Measurements from ENCODE around the gene RABIF. TPM values are rescaled to one million over a fixed set of nuclear protein-coding genes. Genes with fewer than 3 reads are reported as not detected.
"Not testable (repeated sequence)": the region's sequence is repeated elsewhere in the genome, so short reads cannot be mapped to it uniquely, and the experiment has no call there.

The RABIF gene
- total RNA-seq, 1 experiment from 2014 or later: 10.5 TPM

GRCh38 chr1:202834771-202835547 lies 54.0 kb downstream of the RABIF start:
- DNase-seq (ENCODE audit: low read depth): no peak

DNA sequence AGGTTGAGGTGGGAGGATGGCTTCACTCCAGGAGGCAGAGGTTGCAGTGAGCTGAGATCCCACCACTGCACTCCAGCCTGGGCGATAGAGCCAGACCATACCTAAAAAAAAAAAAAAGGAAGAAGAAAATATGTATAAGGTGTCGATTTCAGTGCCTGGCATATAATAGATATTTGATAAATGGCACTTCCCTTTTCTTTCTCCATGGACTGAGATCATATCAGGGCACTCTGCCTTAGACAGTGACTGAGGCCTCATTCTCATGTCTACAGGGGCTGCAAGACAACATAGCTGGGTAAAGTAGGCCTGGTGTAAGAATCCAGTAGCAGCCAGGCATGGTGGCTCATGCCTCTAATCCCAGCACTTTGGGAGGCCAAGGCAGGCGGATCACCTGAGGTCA lies 57.0 kb downstream of the RABIF start:
- no peak for DNase-seq (ENCODE audit: low read depth)

DNA sequence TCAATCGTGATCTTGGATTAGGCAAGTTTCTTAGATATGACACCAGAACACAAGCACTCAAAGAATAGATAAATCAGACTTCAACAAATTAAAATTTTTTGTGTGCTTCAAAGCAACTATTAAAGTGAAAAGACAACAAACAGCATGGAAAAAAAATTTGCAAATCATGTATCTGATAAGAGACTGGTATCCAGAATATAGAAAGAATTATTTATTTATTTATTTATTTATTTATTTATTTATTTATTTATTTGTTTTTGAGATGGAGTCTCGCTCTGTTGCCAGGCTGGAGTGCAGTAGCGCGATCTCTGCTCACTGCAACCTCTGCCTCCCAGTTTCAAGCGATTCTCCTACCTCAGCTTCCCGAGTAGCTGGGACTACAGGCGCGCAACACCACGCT lies 59.7 kb downstream of the RABIF start:
- not testable (repeated sequence) for DNase-seq (ENCODE audit: low read depth)

Other genes starting within 250 kb of the RABIF start
- gene SYT2, start 178.7 kb downstream of the RABIF start, total RNA-seq (2014; rRNA removed; shearing (Covaris generic)): not detected in 2 replicates
- gene KDM5B, start 80.7 kb downstream of the RABIF start, total RNA-seq (2014; rRNA removed; shearing (Covaris generic)): 33.3 and 35.0 TPM in 2 replicates
- 0.72 TPM in 1 of 2 replicates, not detected in the other for gene PCAT6, start 78.2 kb downstream of the RABIF start, total RNA-seq (2014; rRNA removed; shearing (Covaris generic))
- 16.8 and 19.1 TPM in 2 replicates for gene KLHL12, start 38.1 kb upstream of the RABIF start, total RNA-seq (2014; rRNA removed; shearing (Covaris generic))
- 76.3 and 85.4 TPM in 2 replicates for gene ADIPOR1, start 69.2 kb upstream of the RABIF start, total RNA-seq (2014; rRNA removed; shearing (Covaris generic))
- gene CYB5R1, start 78.1 kb upstream of the RABIF start, total RNA-seq (2014; rRNA removed; shearing (Covaris generic)): 30.9 and 35.3 TPM in 2 replicates
- gene TMEM183A, start 118.2 kb upstream of the RABIF start, total RNA-seq (2014; rRNA removed; shearing (Covaris generic)): 62.9 and 64.3 TPM in 2 replicates
- 2.4 and 4.5 TPM in 2 replicates for gene PPFIA4, start 137.3 kb upstream of the RABIF start, total RNA-seq (2014; rRNA removed; shearing (Covaris generic))
- not detected in 2 replicates for gene MYOG, start 196.9 kb upstream of the RABIF start, total RNA-seq (2014; rRNA removed; shearing (Covaris generic))
- 15.0 and 16.6 TPM in 2 replicates for gene ADORA1, start 238.6 kb upstream of the RABIF start, total RNA-seq (2014; rRNA removed; shearing (Covaris generic))

Measured in RPMI7951 (cell line).